HepG2 (cell line): Measurements from ENCODE around the gene SAE1. TPM values are rescaled to one million over a fixed set of nuclear protein-coding genes. Genes with fewer than 3 reads are reported as not detected.

ENCODE experiments used
- HNF4G ChIP-seq, 2 experiments: sonication (generic) in 1 of 2; formaldehyde crosslinking in 1 of 2; IDR thresholded peaks; 2 replicates each; pipeline versions ENCODE4 v1.4.0 to v1.6.1; 2011 to 2020; ENCODE audit warnings: borderline replicate concordance in 2 of 2, low read depth in 2 of 2, mild to moderate bottlenecking in 2 of 2, low read length in 1 of 2, missing genetic modification reagents in 1 of 2, moderate library complexity in 1 of 2
- HOXD1 ChIP-seq: sonication (generic); formaldehyde crosslinking; IDR thresholded peaks from 2 replicates; pipeline ENCODE4 v1.5.0; 2020; ENCODE audit warnings: missing genetic modification reagents
- RFXANK ChIP-seq: IDR thresholded peaks from 2 replicates; pipeline ENCODE4 v1.6.1; 2016
- XRCC5 ChIP-seq: fragments of 200-400 bp; formaldehyde crosslinking; optimal IDR thresholded peaks from 2 replicates; pipeline ENCODE3; 2017; ENCODE audit warnings: mild to moderate bottlenecking, low read length
- ZMYM4 ChIP-seq: sonication (generic); formaldehyde crosslinking; IDR thresholded peaks from 2 replicates; pipeline ENCODE4 v1.8.1; 2023; ENCODE audit warnings: mild to moderate bottlenecking, missing genetic modification reagents
- polyA plus RNA-seq, 8 experiments: library from polyadenylated mRNA; depleted of rRNA in 3 of 8; stranded (reverse) in 7 of 8; unstranded in 1 of 8; fragments of >200 nt; fragmentation: Illumina TruSeq in 4 of 8; extraction: Trizol in 4 of 8; gene quantifications; 2 replicates each; pipeline versions ENCODE4 v1.2.1 to v1.2.3, GENCODE V29; 2011 to 2016; ENCODE audit warnings: low read depth in 4 of 8, missing spikeins in 1 of 8, mixed read lengths in 1 of 8; ENCODE audit not compliant: insufficient read depth in 1 of 8
- total RNA-seq, 5 experiments: library from RNA; depleted of rRNA; stranded (reverse); fragments of >200 nt; fragmentation: Illumina TruSeq; extraction: Trizol; gene quantifications; 2 replicates each; pipeline ENCODE4 v1.2.3, GENCODE V29; 2016; ENCODE audit warnings: low read depth in 1 of 5
- TF ChIP-seq, protein P1 (sequence below): sonication (generic); formaldehyde crosslinking; IDR thresholded peaks from 2 replicates; pipeline ENCODE4 v1.4.0; 2020; ENCODE audit warnings: missing genetic modification reagents, borderline replicate concordance
- TF ChIP-seq, protein P2 (sequence below): sonication (generic); formaldehyde crosslinking; IDR thresholded peaks from 2 replicates; pipeline ENCODE4 v1.5.0; 2020; ENCODE audit warnings: mild to moderate bottlenecking, missing genetic modification reagents, borderline replicate concordance
- TF ChIP-seq, protein P3 (sequence below): sonication (generic); formaldehyde crosslinking; IDR thresholded peaks from 2 replicates; pipeline ENCODE4 v1.8.1; 2023; ENCODE audit warnings: missing genetic modification reagents, inconsistent platforms, borderline replicate concordance

Gene SAE1
- total and polyA plus RNA-seq, 2 of the 13 experiments (the other 11 are each of a cell fraction or from before 2014, with no cell fraction given), result 87.6 to 197 TPM

DNA sequence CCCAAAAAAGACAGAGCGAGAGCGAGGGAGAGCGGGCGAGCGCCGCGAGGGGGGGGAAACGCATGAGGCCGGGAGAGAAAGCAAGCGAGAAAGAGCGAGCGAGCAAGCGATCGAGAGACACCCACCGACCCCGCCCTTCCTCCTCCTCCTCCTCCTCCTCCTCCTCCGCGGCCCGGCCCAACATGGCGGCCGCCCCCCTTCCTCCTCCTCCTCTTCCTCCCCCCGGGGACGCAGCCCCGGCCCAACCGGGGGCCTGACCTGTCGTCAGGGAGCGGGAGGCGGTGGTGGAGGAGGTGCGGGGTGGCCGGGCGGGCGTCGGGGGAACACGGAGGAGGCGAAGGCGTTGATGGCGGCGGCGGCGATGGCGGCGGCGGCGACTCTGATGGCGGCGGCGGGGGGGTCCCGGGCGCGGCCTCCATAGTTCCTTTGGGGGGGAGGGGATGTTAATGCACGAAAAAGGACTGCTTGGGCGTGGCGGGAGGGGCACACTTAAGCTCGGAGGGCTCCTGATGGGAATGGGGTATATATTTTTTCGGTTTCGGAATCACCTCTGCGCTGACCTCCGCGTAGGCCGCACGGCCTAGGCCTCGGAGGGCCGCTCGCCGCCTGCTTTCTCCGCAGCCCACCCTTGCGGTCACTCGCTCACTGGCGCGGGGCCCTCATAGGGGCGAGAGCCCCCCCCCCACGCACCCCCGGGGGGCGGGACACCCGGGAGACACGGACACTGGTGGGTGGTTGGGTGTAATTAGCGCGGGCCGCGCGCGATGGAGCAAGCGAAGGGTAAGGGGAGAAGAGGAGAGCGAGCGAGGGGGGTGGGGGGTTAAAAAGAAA, 18.3 kb upstream of the SAE1 start (continued):
- TF ChIP-seq, protein P1, sequence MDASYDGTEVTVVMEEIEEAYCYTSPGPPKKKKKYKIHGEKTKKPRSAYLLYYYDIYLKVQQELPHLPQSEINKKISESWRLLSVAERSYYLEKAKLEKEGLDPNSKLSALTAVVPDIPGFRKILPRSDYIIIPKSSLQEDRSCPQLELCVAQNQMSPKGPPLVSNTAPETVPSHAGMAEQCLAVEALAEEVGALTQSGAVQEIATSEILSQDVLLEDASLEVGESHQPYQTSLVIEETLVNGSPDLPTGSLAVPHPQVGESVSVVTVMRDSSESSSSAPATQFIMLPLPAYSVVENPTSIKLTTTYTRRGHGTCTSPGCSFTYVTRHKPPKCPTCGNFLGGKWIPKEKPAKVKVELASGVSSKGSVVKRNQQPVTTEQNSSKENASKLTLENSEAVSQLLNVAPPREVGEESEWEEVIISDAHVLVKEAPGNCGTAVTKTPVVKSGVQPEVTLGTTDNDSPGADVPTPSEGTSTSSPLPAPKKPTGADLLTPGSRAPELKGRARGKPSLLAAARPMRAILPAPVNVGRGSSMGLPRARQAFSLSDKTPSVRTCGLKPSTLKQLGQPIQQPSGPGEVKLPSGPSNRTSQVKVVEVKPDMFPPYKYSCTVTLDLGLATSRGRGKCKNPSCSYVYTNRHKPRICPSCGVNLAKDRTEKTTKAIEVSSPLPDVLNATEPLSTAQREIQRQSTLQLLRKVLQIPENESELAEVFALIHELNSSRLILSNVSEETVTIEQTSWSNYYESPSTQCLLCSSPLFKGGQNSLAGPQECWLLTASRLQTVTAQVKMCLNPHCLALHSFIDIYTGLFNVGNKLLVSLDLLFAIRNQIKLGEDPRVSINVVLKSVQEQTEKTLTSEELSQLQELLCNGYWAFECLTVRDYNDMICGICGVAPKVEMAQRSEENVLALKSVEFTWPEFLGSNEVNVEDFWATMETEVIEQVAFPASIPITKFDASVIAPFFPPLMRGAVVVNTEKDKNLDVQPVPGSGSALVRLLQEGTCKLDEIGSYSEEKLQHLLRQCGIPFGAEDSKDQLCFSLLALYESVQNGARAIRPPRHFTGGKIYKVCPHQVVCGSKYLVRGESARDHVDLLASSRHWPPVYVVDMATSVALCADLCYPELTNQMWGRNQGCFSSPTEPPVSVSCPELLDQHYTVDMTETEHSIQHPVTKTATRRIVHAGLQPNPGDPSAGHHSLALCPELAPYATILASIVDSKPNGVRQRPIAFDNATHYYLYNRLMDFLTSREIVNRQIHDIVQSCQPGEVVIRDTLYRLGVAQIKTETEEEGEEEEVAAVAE (CRISPR knock-in tag), result no peak
- 0 out of 2 replicates have a peak, but pooled peaks have one; percentile 68 for TF ChIP-seq RFXANK (CRISPR knock-in tag)
- TF ChIP-seq, protein P2, sequence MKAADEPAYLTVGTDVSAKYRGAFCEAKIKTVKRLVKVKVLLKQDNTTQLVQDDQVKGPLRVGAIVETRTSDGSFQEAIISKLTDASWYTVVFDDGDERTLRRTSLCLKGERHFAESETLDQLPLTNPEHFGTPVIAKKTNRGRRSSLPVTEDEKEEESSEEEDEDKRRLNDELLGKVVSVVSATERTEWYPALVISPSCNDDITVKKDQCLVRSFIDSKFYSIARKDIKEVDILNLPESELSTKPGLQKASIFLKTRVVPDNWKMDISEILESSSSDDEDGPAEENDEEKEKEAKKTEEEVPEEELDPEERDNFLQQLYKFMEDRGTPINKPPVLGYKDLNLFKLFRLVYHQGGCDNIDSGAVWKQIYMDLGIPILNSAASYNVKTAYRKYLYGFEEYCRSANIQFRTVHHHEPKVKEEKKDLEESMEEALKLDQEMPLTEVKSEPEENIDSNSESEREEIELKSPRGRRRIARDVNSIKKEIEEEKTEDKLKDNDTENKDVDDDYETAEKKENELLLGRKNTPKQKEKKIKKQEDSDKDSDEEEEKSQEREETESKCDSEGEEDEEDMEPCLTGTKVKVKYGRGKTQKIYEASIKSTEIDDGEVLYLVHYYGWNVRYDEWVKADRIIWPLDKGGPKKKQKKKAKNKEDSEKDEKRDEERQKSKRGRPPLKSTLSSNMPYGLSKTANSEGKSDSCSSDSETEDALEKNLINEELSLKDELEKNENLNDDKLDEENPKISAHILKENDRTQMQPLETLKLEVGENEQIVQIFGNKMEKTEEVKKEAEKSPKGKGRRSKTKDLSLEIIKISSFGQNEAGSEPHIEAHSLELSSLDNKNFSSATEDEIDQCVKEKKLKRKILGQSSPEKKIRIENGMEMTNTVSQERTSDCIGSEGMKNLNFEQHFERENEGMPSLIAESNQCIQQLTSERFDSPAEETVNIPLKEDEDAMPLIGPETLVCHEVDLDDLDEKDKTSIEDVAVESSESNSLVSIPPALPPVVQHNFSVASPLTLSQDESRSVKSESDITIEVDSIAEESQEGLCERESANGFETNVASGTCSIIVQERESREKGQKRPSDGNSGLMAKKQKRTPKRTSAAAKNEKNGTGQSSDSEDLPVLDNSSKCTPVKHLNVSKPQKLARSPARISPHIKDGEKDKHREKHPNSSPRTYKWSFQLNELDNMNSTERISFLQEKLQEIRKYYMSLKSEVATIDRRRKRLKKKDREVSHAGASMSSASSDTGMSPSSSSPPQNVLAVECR (CRISPR knock-in tag), result no peak; the same call in 1 of the 2 replicates
- TF ChIP-seq HOXD1, result peak; percentile 55
- TF ChIP-seq, protein P3, sequence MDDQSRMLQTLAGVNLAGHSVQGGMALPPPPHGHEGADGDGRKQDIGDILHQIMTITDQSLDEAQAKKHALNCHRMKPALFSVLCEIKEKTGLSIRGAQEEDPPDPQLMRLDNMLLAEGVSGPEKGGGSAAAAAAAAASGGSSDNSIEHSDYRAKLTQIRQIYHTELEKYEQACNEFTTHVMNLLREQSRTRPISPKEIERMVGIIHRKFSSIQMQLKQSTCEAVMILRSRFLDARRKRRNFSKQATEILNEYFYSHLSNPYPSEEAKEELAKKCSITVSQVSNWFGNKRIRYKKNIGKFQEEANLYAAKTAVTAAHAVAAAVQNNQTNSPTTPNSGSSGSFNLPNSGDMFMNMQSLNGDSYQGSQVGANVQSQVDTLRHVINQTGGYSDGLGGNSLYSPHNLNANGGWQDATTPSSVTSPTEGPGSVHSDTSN (CRISPR knock-in tag), result 0 out of 2 replicates have a peak, but pooled peaks have one; percentile 60
- no peak; the same call in 1 of the 2 replicates for TF ChIP-seq HNF4G (IDR thresholded peaks at IDR 0.05; ENCODE audit: borderline replicate concordance, low read depth, low read length)
- TF ChIP-seq HNF4G (CRISPR knock-in tag; IDR thresholded peaks at IDR 0.05; ENCODE audit: borderline replicate concordance, low read depth), result no peak
- no peak for TF ChIP-seq XRCC5
- TF ChIP-seq ZMYM4 (CRISPR knock-in tag), result no peak
